ENCODE data around the gene RHPN2.

The RHPN2 gene

GRCh38 chr19:32971012-32971595 lies 93.6 kb downstream of the RHPN2 start:
- no peak for TF ChIP-seq EZH2phosphoT487 (IDR thresholded peaks at IDR 0.05; ENCODE audit: borderline replicate concordance)
- TF ChIP-seq, protein P1, sequence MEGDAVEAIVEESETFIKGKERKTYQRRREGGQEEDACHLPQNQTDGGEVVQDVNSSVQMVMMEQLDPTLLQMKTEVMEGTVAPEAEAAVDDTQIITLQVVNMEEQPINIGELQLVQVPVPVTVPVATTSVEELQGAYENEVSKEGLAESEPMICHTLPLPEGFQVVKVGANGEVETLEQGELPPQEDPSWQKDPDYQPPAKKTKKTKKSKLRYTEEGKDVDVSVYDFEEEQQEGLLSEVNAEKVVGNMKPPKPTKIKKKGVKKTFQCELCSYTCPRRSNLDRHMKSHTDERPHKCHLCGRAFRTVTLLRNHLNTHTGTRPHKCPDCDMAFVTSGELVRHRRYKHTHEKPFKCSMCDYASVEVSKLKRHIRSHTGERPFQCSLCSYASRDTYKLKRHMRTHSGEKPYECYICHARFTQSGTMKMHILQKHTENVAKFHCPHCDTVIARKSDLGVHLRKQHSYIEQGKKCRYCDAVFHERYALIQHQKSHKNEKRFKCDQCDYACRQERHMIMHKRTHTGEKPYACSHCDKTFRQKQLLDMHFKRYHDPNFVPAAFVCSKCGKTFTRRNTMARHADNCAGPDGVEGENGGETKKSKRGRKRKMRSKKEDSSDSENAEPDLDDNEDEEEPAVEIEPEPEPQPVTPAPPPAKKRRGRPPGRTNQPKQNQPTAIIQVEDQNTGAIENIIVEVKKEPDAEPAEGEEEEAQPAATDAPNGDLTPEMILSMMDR (conservative IDR thresholded peaks at IDR 0.05; ENCODE audit: low read length), result no peak
- Histone ChIP-seq H3K4me1 (ENCODE audit: insufficient read depth, low read length, poor library complexity, severe bottlenecking) (peaks cover 6% of the 10 kb centered on the region), H3F3A (ENCODE audit: low read depth) (no peaks in the 10 kb centered on the region), H3K4me3 (ENCODE audit: low read length, poor library complexity, severe bottlenecking) (peak overlapping the region; percentile 95), H3K4me2 (ENCODE audit: low read depth, low read length, poor library complexity, severe bottlenecking) (peak overlapping the region; percentile 94), H3K9me2 (replicated peaks; ENCODE audit: low read depth, low read length) (no peaks in the 10 kb centered on the region), H4K20me1 (ENCODE audit: insufficient read depth, low read length, poor library complexity, severe bottlenecking) (no peaks in the 10 kb centered on the region), H3K9ac (ENCODE audit: low read depth, low read length, poor library complexity, severe bottlenecking) (peak overlapping the region; percentile 66), H3K27me3 (ENCODE audit: insufficient read depth, low read length, poor library complexity, severe bottlenecking) (no peaks in the 10 kb centered on the region), H3K79me2 (ENCODE audit: insufficient read depth, low read length) (peaks cover 22% of the 10 kb centered on the region), H3K9me3 (ENCODE audit: insufficient read depth, low read depth, low read length) (no peaks in the 10 kb centered on the region), H2AFZ (ENCODE audit: low read length) (peak overlapping the region; percentile 86), H3K36me3 (ENCODE audit: insufficient read depth, low read length) (no peaks in the 10 kb centered on the region)

DNA sequence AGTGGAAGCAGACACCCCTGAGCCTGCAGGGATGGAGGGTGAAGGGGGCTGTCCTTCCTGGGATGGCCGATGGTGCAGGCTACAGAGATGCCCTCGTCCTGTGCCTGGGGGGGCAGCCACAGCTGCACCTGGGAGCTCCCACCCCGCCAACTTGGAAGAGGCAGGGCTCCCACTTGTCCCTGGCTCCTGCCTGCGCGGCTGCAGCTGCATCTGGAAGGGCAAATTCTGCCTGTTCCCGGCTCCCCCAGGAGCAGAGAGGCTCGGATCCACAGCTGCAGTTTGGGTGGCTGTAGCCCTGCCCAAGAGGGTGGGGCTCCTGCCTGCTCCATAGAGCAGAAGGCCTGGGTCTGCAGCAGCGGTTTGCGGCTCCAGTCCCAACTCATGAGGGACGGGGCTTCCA lies 95.1 kb downstream of the RHPN2 start:
- no peaks in the 10 kb centered on the region for H4K20me1 ChIP-seq (ENCODE audit: insufficient read depth, low read length, poor library complexity, severe bottlenecking)
- no peaks in the 10 kb centered on the region for H3K36me3 ChIP-seq (ENCODE audit: insufficient read depth, low read length)
- no peaks in the 10 kb centered on the region for H3K27me3 ChIP-seq (ENCODE audit: insufficient read depth, low read length, poor library complexity, severe bottlenecking)
- H3K4me2 ChIP-seq (ENCODE audit: low read depth, low read length, poor library complexity, severe bottlenecking), result no peak overlapping the region
- peak overlapping the region; percentile 12 for H3K9ac ChIP-seq (ENCODE audit: low read depth, low read length, poor library complexity, severe bottlenecking)
- H3K9me3 ChIP-seq (ENCODE audit: insufficient read depth, low read depth, low read length), result no peaks in the 10 kb centered on the region
- TF ChIP-seq, protein P1 (conservative IDR thresholded peaks at IDR 0.05; ENCODE audit: low read length), result no peak
- no peak for TF ChIP-seq EZH2phosphoT487 (IDR thresholded peaks at IDR 0.05; ENCODE audit: borderline replicate concordance)
- no peak overlapping the region for H3K4me3 ChIP-seq (ENCODE audit: low read length, poor library complexity, severe bottlenecking)
- H3K79me2 ChIP-seq (ENCODE audit: insufficient read depth, low read length), result peaks cover 22% of the 10 kb centered on the region
- H3K4me1 ChIP-seq (ENCODE audit: insufficient read depth, low read length, poor library complexity, severe bottlenecking), result peaks cover 6% of the 10 kb centered on the region
- no peaks in the 10 kb centered on the region for H3K9me2 ChIP-seq (replicated peaks; ENCODE audit: low read depth, low read length)
- no peak overlapping the region for H2AFZ ChIP-seq (ENCODE audit: low read length)
- no peaks in the 10 kb centered on the region for H3F3A ChIP-seq (ENCODE audit: low read depth)

DNA sequence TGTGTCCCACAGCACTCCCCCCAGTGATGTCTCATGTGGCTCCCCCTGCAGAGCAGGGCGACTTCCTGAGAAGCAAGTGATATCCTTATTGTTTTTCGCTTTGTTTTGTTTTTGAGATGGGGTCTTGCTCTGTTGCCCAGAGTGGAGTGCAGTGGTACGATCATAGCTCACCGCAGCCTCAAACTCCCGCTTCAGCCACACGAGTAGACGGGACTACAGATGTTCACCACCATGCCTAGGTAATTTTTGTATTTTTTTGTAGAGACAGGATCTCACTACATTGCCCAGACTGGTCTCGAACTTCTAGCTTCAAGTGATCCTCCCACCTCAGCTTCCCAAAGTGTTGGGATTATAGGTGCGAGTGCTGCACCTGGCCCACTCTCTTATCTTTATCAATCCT lies 97.9 kb downstream of the RHPN2 start:
- Histone ChIP-seq H3K9ac (ENCODE audit: low read depth, low read length, poor library complexity, severe bottlenecking) (no peak overlapping the region), H3K4me1 (ENCODE audit: insufficient read depth, low read length, poor library complexity, severe bottlenecking) (peaks cover 6% of the 10 kb centered on the region), H3K36me3 (ENCODE audit: insufficient read depth, low read length) (no peaks in the 10 kb centered on the region), H2AFZ (ENCODE audit: low read length) (no peak overlapping the region), H3K4me3 (ENCODE audit: low read length, poor library complexity, severe bottlenecking) (no peak overlapping the region), H3K4me2 (ENCODE audit: low read depth, low read length, poor library complexity, severe bottlenecking) (no peak overlapping the region), H3K27me3 (ENCODE audit: insufficient read depth, low read length, poor library complexity, severe bottlenecking) (no peaks in the 10 kb centered on the region), H3F3A (ENCODE audit: low read depth) (no peaks in the 10 kb centered on the region), H3K9me2 (replicated peaks; ENCODE audit: low read depth, low read length) (no peaks in the 10 kb centered on the region), H3K9me3 (ENCODE audit: insufficient read depth, low read depth, low read length) (no peaks in the 10 kb centered on the region), H3K79me2 (ENCODE audit: insufficient read depth, low read length) (peaks cover 18% of the 10 kb centered on the region), H4K20me1 (ENCODE audit: insufficient read depth, low read length, poor library complexity, severe bottlenecking) (no peaks in the 10 kb centered on the region)
- TF ChIP-seq, protein P1 (conservative IDR thresholded peaks at IDR 0.05; ENCODE audit: low read length), result no peak
- no peak for TF ChIP-seq EZH2phosphoT487 (IDR thresholded peaks at IDR 0.05; ENCODE audit: borderline replicate concordance)

All from Loucy (cell line).